ENCODE data around the gene COPS8.

- TF ChIP-seq CTCF (IDR thresholded peaks at IDR 0.05) (no peak), POLR2A (IDR thresholded peaks at IDR 0.05) (no peak), POLR2AphosphoS5 (IDR thresholded peaks at IDR 0.05; ENCODE audit: insufficient read depth in 1 of 2, low read depth in 1 of 2) (no peak)
Measured at GRCh38 chr2:237131749-237132533, 46.3 kb downstream of the COPS8 start.
